ENCODE results near the gene ZNF521. TPM values are rescaled to one million over a fixed set of nuclear protein-coding genes. Genes with fewer than 3 reads are reported as not detected.

The ZNF521 gene
- total and polyA plus RNA-seq, 10 of the 15 experiments (the other 5 are each of a cell fraction or from before 2014, with no cell fraction given): 0.02 to 0.05 (median 0.04) TPM; not detected in 6

GRCh38 chr18:25282896-25283703 is 68.9 kb downstream of the ZNF521 start (continued):
- TF ChIP-seq BCLAF1 (IDR thresholded peaks at IDR 0.05): no peak
- TF ChIP-seq RAD21 (IDR thresholded peaks at IDR 0.05; ENCODE audit: insufficient read depth, low read depth, low read length): no peak
- no peak for TF ChIP-seq CTCF (IDR thresholded peaks at IDR 0.05 in 2 of 3, conservative IDR thresholded peaks at IDR 0.05 in 1 of 3; ENCODE audit: control insufficient read depth in 2 of 3, extremely low read depth in 1 of 3, insufficient read depth in 1 of 3, low read depth in 3 of 3, low read length in 3 of 3)
- no peak for TF ChIP-seq RELA (IDR thresholded peaks at IDR 0.05; ENCODE audit: borderline replicate concordance, partially characterized antibody)
- TF ChIP-seq ESRRA (IDR thresholded peaks at IDR 0.05; ENCODE audit: low read length): no peak
- TF ChIP-seq RBBP5 (conservative IDR thresholded peaks at IDR 0.05): no peak
- no peak for TF ChIP-seq ZNF384 (IDR thresholded peaks at IDR 0.05; ENCODE audit: borderline replicate concordance, low read depth, low read length)
- no peak for TF ChIP-seq CEBPB (IDR thresholded peaks at IDR 0.05; ENCODE audit: borderline replicate concordance in 1 of 2, low read depth in 2 of 2, low read length in 2 of 2)
- TF ChIP-seq ZBED1 (IDR thresholded peaks at IDR 0.05; ENCODE audit: borderline replicate concordance): no peak
